ENCODE data around the gene CZIB.

Gene CZIB

DNA sequence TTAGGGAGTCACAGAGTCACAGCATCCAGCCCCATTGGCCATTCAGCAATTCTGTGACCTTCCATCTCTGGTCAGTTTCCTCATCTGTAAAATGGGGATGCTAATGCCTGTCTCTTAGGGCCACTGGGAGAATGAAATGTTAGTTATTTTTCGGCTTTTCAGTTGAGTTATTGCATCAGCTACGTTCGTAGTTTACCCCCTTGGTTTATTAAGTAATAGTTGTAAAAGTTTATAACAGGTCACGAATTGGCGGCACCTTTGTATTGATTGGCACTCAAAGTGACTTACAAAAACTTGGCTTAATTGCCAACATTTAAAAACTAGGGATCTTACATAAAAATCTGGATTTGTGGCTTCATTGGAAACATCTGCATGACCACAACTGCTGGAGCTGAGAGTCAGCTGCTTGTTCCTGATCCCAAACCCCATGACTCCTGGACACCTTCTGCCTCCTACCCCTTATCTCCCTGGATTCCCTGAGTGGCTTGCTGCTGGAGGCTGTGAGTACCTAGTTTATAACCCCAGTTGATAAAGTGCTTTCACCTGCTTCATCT is 54.9 kb downstream of the CZIB start:
- Histone ChIP-seq H3K36me3 (replicated peaks; ENCODE audit: insufficient read depth, low read length) (no peaks in the 10 kb centered on the region), H3K4me3 (ENCODE audit: low read length) (no peak overlapping the region), H3K4me2 (ENCODE audit: low read depth, low read length) (no peak overlapping the region), H2AFZ (ENCODE audit: low read length) (no peak overlapping the region), H3K79me2 (ENCODE audit: low read length) (no peaks in the 10 kb centered on the region), H3K4me1 (ENCODE audit: low read length) (no peaks in the 10 kb centered on the region), H3K9me2 (replicated peaks; ENCODE audit: insufficient read depth, low read length) (no peaks in the 10 kb centered on the region), H3K9me3 (replicated peaks; ENCODE audit: insufficient read depth, low read length) (no peaks in the 10 kb centered on the region), H3K27ac (ENCODE audit: low read length) (no peak overlapping the region), H3K9ac (ENCODE audit: low read length) (no peak overlapping the region), H4K20me1 (ENCODE audit: insufficient read depth, low read length) (no peaks in the 10 kb centered on the region), H3F3A (ENCODE audit: insufficient read depth, low read length) (no peaks in the 10 kb centered on the region), H3K27me3 (replicated peaks; ENCODE audit: insufficient read depth, low read length) (no peaks in the 10 kb centered on the region)
- TF ChIP-seq, protein P1, sequence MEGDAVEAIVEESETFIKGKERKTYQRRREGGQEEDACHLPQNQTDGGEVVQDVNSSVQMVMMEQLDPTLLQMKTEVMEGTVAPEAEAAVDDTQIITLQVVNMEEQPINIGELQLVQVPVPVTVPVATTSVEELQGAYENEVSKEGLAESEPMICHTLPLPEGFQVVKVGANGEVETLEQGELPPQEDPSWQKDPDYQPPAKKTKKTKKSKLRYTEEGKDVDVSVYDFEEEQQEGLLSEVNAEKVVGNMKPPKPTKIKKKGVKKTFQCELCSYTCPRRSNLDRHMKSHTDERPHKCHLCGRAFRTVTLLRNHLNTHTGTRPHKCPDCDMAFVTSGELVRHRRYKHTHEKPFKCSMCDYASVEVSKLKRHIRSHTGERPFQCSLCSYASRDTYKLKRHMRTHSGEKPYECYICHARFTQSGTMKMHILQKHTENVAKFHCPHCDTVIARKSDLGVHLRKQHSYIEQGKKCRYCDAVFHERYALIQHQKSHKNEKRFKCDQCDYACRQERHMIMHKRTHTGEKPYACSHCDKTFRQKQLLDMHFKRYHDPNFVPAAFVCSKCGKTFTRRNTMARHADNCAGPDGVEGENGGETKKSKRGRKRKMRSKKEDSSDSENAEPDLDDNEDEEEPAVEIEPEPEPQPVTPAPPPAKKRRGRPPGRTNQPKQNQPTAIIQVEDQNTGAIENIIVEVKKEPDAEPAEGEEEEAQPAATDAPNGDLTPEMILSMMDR (IDR thresholded peaks at IDR 0.05; ENCODE audit: low read length) = no peak
- TF ChIP-seq EZH2 (optimal IDR thresholded peaks at IDR 0.05; ENCODE audit: low read depth, low read length) = no peak
- DNase-seq = no peak
